HepG2 (cell line): ENCODE measurements around the gene ABHD18. TPM values are rescaled to one million over a fixed set of nuclear protein-coding genes. Genes with fewer than 3 reads are reported as not detected.
A peak's percentile ranks its signal among the peaks of the same experiment; 100 is the strongest.

Experiments used
- GABPA ChIP-seq, 2 experiments: IDR thresholded peaks; 2 replicates each; pipeline ENCODE4 v1.6.1; 2011 to 2016; ENCODE audit warnings: low read depth in 2 of 2, low read length in 1 of 2, missing biosample characterization in 1 of 2, missing genetic modification characterization in 1 of 2
- HNRNPL ChIP-seq: fragments of 200-400 bp; formaldehyde crosslinking; IDR thresholded peaks from 2 replicates; pipeline ENCODE4 v1.6.1; 2017; ENCODE audit warnings: mild to moderate bottlenecking, low read depth, low read length
- MATR3 ChIP-seq: sonication (generic); formaldehyde crosslinking; IDR thresholded peaks from 2 replicates; pipeline ENCODE4 v1.4.0; 2020; ENCODE audit warnings: missing genetic modification reagents
- NFKB2 ChIP-seq: sonication (generic); formaldehyde crosslinking; IDR thresholded peaks from 2 replicates; pipeline ENCODE4 v1.4.0; 2020; ENCODE audit warnings: missing genetic modification reagents, borderline replicate concordance
- PHF21A ChIP-seq: sonication (generic); formaldehyde crosslinking; IDR thresholded peaks from 2 replicates; pipeline ENCODE4 v1.5.0; 2020; ENCODE audit warnings: mild to moderate bottlenecking, missing genetic modification reagents
- PHF8 ChIP-seq: sonication (generic); formaldehyde crosslinking; IDR thresholded peaks from 2 replicates; pipeline ENCODE4 v1.5.0; 2020; ENCODE audit warnings: missing genetic modification reagents
- RCOR2 ChIP-seq: IDR thresholded peaks from 2 replicates; pipeline ENCODE4 v1.6.1; 2016; ENCODE audit warnings: missing biosample characterization, missing genetic modification reagents
- RFXAP ChIP-seq: sonication (generic); formaldehyde crosslinking; IDR thresholded peaks from 2 replicates; pipeline ENCODE4 v1.4.0; 2020; ENCODE audit warnings: missing genetic modification reagents, borderline replicate concordance
- SMYD3 ChIP-seq: sonication (generic); formaldehyde crosslinking; IDR thresholded peaks from 2 replicates; pipeline ENCODE4 v1.8.1; 2023; ENCODE audit warnings: mild to moderate bottlenecking, missing genetic modification reagents
- ZBTB1 ChIP-seq: sonication (generic); formaldehyde crosslinking; IDR thresholded peaks from 2 replicates; pipeline ENCODE4 v1.4.0; 2020; ENCODE audit warnings: missing genetic modification reagents, borderline replicate concordance
- ZNF264 ChIP-seq: sonication (generic); formaldehyde crosslinking; IDR thresholded peaks from 2 replicates; pipeline ENCODE4 v1.4.0; 2020; ENCODE audit warnings: missing genetic modification reagents
- ZNF333 ChIP-seq: sonication (generic); formaldehyde crosslinking; IDR thresholded peaks from 2 replicates; pipeline ENCODE4 v1.4.0; 2020; ENCODE audit warnings: mild to moderate bottlenecking, missing genetic modification reagents, borderline replicate concordance
- ZNF441 ChIP-seq: sonication (generic); formaldehyde crosslinking; IDR thresholded peaks from 2 replicates; pipeline ENCODE4 v1.7.0; 2021; ENCODE audit warnings: missing genetic modification reagents, borderline replicate concordance
- polyA plus RNA-seq, 8 experiments: library from polyadenylated mRNA; depleted of rRNA in 3 of 8; stranded (reverse) in 7 of 8; unstranded in 1 of 8; fragments of >200 nt; fragmentation: Illumina TruSeq in 4 of 8; extraction: Trizol in 4 of 8; gene quantifications; 2 replicates each; pipeline versions ENCODE4 v1.2.1 to v1.2.3, GENCODE V29; 2011 to 2016; ENCODE audit warnings: low read depth in 4 of 8, missing spikeins in 1 of 8, mixed read lengths in 1 of 8; ENCODE audit not compliant: insufficient read depth in 1 of 8
- total RNA-seq, 5 experiments: library from RNA; depleted of rRNA; stranded (reverse); fragments of >200 nt; fragmentation: Illumina TruSeq; extraction: Trizol; gene quantifications; 2 replicates each; pipeline ENCODE4 v1.2.3, GENCODE V29; 2016; ENCODE audit warnings: low read depth in 1 of 5
- TF ChIP-seq, protein P1 (sequence below), 2 experiments: fragments of 450-650 bp in 1 of 2; sonication (generic) in 1 of 2; formaldehyde crosslinking; IDR thresholded peaks; 2 replicates each; pipeline versions ENCODE4 v1.5.0 to v1.8.0; 2020 to 2022; ENCODE audit warnings: mild to moderate bottlenecking in 1 of 2, missing genetic modification reagents in 1 of 2
- TF ChIP-seq, protein P2 (sequence below): sonication (generic); formaldehyde crosslinking; conservative IDR thresholded peaks from 2 replicates; pipeline ENCODE4 v1.4.0; 2020; ENCODE audit warnings: mild to moderate bottlenecking, missing genetic modification reagents, moderate library complexity
- TF ChIP-seq, protein P3 (sequence below): sonication (generic); IDR thresholded peaks from 2 replicates; pipeline ENCODE4 v1.6.1; 2016; ENCODE audit warnings: low read depth, borderline replicate concordance
- TF ChIP-seq, protein P4 (sequence below): sonication (generic); formaldehyde crosslinking; IDR thresholded peaks from 2 replicates; pipeline ENCODE4 v1.4.0; 2020; ENCODE audit warnings: mild to moderate bottlenecking, missing genetic modification reagents
- TF ChIP-seq, protein P5 (sequence below): sonication (generic); formaldehyde crosslinking; IDR thresholded peaks from 2 replicates; pipeline ENCODE4 v1.5.0; 2020; ENCODE audit warnings: mild to moderate bottlenecking, missing genetic modification reagents, moderate library complexity
- TF ChIP-seq, protein P6 (sequence below): IDR thresholded peaks from 2 replicates; pipeline ENCODE4 v1.6.1; 2012; ENCODE audit warnings: inconsistent platforms
- TF ChIP-seq, protein P7 (sequence below): IDR thresholded peaks from 2 replicates; pipeline ENCODE4 v1.6.1; 2016; ENCODE audit warnings: missing genetic modification reagents, missing compliant biosample characterization

ABHD18 gene
- total and polyA plus RNA-seq, 2 of the 13 experiments (the other 11 are each of a cell fraction or from before 2014, with no cell fraction given), result 5.5 to 16.3 TPM

DNA sequence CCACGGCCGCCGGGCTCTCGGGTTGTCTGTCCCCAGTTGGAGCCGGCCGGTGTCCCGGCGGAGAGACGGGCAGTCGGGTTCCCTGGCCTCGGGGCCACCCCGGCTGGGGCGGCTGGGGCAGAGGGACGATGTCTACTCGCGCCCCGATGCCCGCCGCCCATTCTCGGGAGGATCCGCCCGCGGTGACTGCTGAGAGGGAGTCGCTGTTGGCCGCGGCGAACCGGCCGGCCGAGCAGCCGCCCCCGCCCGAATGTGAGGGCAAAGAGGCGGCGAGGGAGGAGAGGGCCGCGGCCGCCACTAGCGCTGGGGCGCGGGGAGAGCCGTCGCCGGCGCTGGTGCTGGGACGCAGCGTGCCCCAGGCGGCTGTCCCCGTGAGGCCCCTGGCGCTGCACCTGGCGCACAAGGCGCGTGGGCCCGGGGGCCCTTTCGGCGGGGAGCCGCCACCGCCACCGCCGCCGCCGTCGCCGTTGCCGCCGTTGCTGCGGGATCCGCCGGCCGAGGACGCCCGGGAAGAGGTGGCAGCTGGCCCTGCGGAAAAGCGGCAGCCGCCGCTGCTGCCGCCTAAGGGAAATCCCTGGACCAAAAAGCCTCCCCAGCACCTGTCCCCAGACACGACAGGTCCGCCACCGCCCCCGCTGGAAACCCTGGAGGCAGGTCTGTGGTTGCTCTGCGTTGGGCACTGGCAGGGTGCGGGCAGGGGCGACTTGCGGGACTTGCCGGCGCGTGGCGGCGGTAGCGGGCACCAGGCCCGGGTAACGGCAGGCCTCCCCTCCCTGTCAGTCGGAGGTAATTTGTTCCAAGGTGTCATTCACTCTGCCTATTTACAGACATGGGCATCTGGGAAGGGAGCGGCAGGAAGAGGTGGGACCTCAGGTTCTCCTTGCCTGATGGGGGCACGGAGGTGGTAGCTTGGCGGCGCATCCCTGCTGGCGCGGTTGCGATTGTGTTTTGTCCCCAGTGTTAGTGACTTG lies 96.6 kb downstream of the ABHD18 start (continued):
- TF ChIP-seq, protein P1, sequence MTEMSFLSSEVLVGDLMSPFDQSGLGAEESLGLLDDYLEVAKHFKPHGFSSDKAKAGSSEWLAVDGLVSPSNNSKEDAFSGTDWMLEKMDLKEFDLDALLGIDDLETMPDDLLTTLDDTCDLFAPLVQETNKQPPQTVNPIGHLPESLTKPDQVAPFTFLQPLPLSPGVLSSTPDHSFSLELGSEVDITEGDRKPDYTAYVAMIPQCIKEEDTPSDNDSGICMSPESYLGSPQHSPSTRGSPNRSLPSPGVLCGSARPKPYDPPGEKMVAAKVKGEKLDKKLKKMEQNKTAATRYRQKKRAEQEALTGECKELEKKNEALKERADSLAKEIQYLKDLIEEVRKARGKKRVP (CRISPR knock-in tag; IDR thresholded peaks at IDR 0.05), result no peak
- TF ChIP-seq, protein P2, sequence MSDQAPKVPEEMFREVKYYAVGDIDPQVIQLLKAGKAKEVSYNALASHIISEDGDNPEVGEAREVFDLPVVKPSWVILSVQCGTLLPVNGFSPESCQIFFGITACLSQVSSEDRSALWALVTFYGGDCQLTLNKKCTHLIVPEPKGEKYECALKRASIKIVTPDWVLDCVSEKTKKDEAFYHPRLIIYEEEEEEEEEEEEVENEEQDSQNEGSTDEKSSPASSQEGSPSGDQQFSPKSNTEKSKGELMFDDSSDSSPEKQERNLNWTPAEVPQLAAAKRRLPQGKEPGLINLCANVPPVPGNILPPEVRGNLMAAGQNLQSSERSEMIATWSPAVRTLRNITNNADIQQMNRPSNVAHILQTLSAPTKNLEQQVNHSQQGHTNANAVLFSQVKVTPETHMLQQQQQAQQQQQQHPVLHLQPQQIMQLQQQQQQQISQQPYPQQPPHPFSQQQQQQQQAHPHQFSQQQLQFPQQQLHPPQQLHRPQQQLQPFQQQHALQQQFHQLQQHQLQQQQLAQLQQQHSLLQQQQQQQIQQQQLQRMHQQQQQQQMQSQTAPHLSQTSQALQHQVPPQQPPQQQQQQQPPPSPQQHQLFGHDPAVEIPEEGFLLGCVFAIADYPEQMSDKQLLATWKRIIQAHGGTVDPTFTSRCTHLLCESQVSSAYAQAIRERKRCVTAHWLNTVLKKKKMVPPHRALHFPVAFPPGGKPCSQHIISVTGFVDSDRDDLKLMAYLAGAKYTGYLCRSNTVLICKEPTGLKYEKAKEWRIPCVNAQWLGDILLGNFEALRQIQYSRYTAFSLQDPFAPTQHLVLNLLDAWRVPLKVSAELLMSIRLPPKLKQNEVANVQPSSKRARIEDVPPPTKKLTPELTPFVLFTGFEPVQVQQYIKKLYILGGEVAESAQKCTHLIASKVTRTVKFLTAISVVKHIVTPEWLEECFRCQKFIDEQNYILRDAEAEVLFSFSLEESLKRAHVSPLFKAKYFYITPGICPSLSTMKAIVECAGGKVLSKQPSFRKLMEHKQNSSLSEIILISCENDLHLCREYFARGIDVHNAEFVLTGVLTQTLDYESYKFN (CRISPR knock-in tag), result no peak
- TF ChIP-seq, protein P3, sequence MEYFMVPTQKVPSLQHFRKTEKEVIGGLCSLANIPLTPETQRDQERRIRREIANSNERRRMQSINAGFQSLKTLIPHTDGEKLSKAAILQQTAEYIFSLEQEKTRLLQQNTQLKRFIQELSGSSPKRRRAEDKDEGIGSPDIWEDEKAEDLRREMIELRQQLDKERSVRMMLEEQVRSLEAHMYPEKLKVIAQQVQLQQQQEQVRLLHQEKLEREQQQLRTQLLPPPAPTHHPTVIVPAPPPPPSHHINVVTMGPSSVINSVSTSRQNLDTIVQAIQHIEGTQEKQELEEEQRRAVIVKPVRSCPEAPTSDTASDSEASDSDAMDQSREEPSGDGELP, result peak; percentile 19; the same call in 1 of the 2 replicates
- TF ChIP-seq NFKB2 (peak; percentile 28; the same call in 1 of the 2 replicates), PHF8 (peak; percentile 85), HNRNPL (peak; percentile 97), ZBTB1 (CRISPR knock-in tag) (peak; percentile 91; the same call in 1 of the 2 replicates), MATR3 (CRISPR knock-in tag) (no peak), GABPA (IDR thresholded peaks at IDR 0.05; ENCODE audit: low read depth, low read length) (peak; percentile 5; the same call in 1 of the 2 replicates), GABPA (CRISPR knock-in tag; IDR thresholded peaks at IDR 0.05; ENCODE audit: low read depth) (no peak), SMYD3 (CRISPR knock-in tag) (no peak), RFXAP (CRISPR knock-in tag) (no peak), ZNF264 (CRISPR knock-in tag) (no peak), ZNF333 (CRISPR knock-in tag) (peak; percentile 41; the same call in 1 of the 2 replicates), PHF21A (no peak), RCOR2 (no peak), ZNF441 (CRISPR knock-in tag) (peak; percentile 19; the same call in 1 of the 2 replicates)
- TF ChIP-seq, protein P4, sequence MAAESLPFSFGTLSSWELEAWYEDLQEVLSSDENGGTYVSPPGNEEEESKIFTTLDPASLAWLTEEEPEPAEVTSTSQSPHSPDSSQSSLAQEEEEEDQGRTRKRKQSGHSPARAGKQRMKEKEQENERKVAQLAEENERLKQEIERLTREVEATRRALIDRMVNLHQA (CRISPR knock-in tag), result no peak
- TF ChIP-seq, protein P5, sequence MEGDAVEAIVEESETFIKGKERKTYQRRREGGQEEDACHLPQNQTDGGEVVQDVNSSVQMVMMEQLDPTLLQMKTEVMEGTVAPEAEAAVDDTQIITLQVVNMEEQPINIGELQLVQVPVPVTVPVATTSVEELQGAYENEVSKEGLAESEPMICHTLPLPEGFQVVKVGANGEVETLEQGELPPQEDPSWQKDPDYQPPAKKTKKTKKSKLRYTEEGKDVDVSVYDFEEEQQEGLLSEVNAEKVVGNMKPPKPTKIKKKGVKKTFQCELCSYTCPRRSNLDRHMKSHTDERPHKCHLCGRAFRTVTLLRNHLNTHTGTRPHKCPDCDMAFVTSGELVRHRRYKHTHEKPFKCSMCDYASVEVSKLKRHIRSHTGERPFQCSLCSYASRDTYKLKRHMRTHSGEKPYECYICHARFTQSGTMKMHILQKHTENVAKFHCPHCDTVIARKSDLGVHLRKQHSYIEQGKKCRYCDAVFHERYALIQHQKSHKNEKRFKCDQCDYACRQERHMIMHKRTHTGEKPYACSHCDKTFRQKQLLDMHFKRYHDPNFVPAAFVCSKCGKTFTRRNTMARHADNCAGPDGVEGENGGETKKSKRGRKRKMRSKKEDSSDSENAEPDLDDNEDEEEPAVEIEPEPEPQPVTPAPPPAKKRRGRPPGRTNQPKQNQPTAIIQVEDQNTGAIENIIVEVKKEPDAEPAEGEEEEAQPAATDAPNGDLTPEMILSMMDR (CRISPR knock-in tag), result peak; percentile 57
- TF ChIP-seq, protein P6, sequence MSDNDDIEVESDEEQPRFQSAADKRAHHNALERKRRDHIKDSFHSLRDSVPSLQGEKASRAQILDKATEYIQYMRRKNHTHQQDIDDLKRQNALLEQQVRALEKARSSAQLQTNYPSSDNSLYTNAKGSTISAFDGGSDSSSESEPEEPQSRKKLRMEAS, result peak; percentile 49; the same call in 1 of the 2 replicates
- TF ChIP-seq, protein P7, sequence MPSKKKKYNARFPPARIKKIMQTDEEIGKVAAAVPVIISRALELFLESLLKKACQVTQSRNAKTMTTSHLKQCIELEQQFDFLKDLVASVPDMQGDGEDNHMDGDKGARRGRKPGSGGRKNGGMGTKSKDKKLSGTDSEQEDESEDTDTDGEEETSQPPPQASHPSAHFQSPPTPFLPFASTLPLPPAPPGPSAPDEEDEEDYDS (CRISPR knock-in tag), result peak; percentile 70
